Gastrocnemius medialis (tissue), 4 donors: ENCODE data around the gene RNU1-3.
"Not testable (repeated sequence)": the region's sequence is repeated elsewhere in the genome, so short reads cannot be mapped to it uniquely, and the experiment has no call there.

Experiments
- CTCF ChIP-seq, 5 experiments: fragments of 450-650 bp in 3 of 5; fragments of 200-600 bp in 2 of 5; sonication (generic) in 2 of 5; IDR thresholded peaks in 4 of 5; conservative IDR thresholded peaks in 1 of 5; 1 replicate in 4 of 5; 2 replicates in 1 of 5; pipeline ENCODE4 v1.5.1; 2016 to 2019; ENCODE audit warnings: antibody characterized with exemption in 5 of 5, mild to moderate bottlenecking in 3 of 5, moderate library complexity in 3 of 5
- POLR2A ChIP-seq, 2 donors: fragments of 450-650 bp; IDR thresholded peaks; one replicate each; pipeline ENCODE4 v1.6.1; 2017; ENCODE audit warnings: antibody characterized with exemption in 2 of 2, mild to moderate bottlenecking in 2 of 2, moderate library complexity in 2 of 2

- not testable (repeated sequence) for TF ChIP-seq CTCF (IDR thresholded peaks at IDR 0.05 in 4 of 5, conservative IDR thresholded peaks at IDR 0.05 in 1 of 5); POLR2A (IDR thresholded peaks at IDR 0.05)
Measured at GRCh38 chr1:16706302-16706701, 39.6 kb upstream of the RNU1-3 start.
